Limb (tissue), 2 donors: ENCODE results near the gene SLC37A4.

ENCODE experiments used
- DNase-seq, 2 donors: peaks; one replicate each; pipeline ENCODE4 v3.0.0-alpha.2; 2016; ENCODE audit errors: extremely low spot score in 2 of 2

Gene SLC37A4

GRCh38 chr11:118979434-118979833 is 51.2 kb downstream of the SLC37A4 start:
- DNase-seq = peak in 1 of 2 donors; percentile 33

GRCh38 chr11:118975771-118976709 is 54.6 kb downstream of the SLC37A4 start:
- no peak for DNase-seq
